HL-60 (cell line): ENCODE data around the gene TTLL7.

Source experiments
- CTCF ChIP-seq: IDR thresholded peaks from one replicate; pipeline ENCODE4 v1.5.1; 2011; ENCODE audit warnings: low read length, control low read depth, inconsistent platforms; ENCODE audit not compliant: insufficient read depth
- POLR2AphosphoS5 ChIP-seq: IDR thresholded peaks from 2 replicates; pipeline ENCODE4 v1.6.1; 2012; ENCODE audit warnings: low read depth

- TF ChIP-seq POLR2AphosphoS5: no peak
- no peak for TF ChIP-seq CTCF
These were observed 148.1 kb downstream of the TTLL7 start for GRCh38 chr1:83850834-83851233.
